Esophagus muscularis mucosa (tissue), 4 donors: Measurements from ENCODE around the gene CLDN9. TPM values are rescaled to one million over a fixed set of nuclear protein-coding genes. Genes with fewer than 3 reads are reported as not detected.

Experiments
- DNase-seq: peaks from one replicate; pipeline ENCODE4 v3.0.0-alpha.2; 2017; ENCODE audit errors: extremely low spot score
- H3K27ac ChIP-seq, 4 donors: fragments of 200-600 bp; sonication (generic); replicated peaks in 1 of 4; 1 replicate in 3 of 4; 2 replicates in 1 of 4; pipeline ENCODE4 v1.5.1; 2016 to 2019; ENCODE audit warnings: mild to moderate bottlenecking in 1 of 4
- H3K27me3 ChIP-seq, 4 donors: fragments of 200-600 bp; sonication (generic); one replicate each; pipeline versions ENCODE4 v1.5.1 to v1.6.0; 2016 to 2019
- H3K36me3 ChIP-seq, 4 donors: fragments of 200-600 bp; sonication (generic); one replicate each; pipeline ENCODE4 v1.5.1; 2016 to 2019
- H3K4me1 ChIP-seq, 4 donors: fragments of 200-600 bp; sonication (generic); one replicate each; pipeline ENCODE4 v1.5.1; 2016 to 2019
- H3K4me3 ChIP-seq, 4 donors: fragments of 200-600 bp; sonication (generic); 1 replicate in 2 of 4; 2 replicates in 2 of 4; pipeline ENCODE4 v1.5.1; 2016 to 2019; ENCODE audit warnings: mild to moderate bottlenecking in 4 of 4, moderate library complexity in 1 of 4
- H3K9me3 ChIP-seq, 4 donors: fragments of 200-600 bp; sonication (generic); 1 replicate in 3 of 4; 2 replicates in 1 of 4; pipeline ENCODE4 v1.5.1; 2016 to 2019
- CTCF ChIP-seq, 3 experiments: fragments of 200-600 bp in 2 of 3; fragments of 450-650 bp in 1 of 3; sonication (generic) in 2 of 3; IDR thresholded peaks; one replicate each; pipeline ENCODE4 v1.5.1; 2017 to 2019; ENCODE audit warnings: antibody characterized with exemption in 3 of 3, mild to moderate bottlenecking in 2 of 3, moderate library complexity in 1 of 3
- EP300 ChIP-seq: sonication (generic); formaldehyde crosslinking; IDR thresholded peaks from one replicate; pipeline ENCODE4 v1.6.1; 2017; ENCODE audit warnings: antibody characterized with exemption
- POLR2A ChIP-seq: fragments of 450-650 bp; IDR thresholded peaks from one replicate; pipeline ENCODE4 v1.6.1; 2017; ENCODE audit warnings: antibody characterized with exemption, moderate library complexity, mild to moderate bottlenecking, low read depth
- POLR2AphosphoS5 ChIP-seq, 2 donors: sonication (generic); formaldehyde crosslinking; IDR thresholded peaks; one replicate each; pipeline ENCODE4 v1.6.1; 2017; ENCODE audit warnings: antibody characterized with exemption in 2 of 2
- WGBS: methylation state at CpG from one replicate; pipeline ENCODE4 v1.1.5; 2018; 5-methylcytosine and 5-hydroxymethylcytosine counted together
- intact Hi-C: fragments of 100-400 bp; cut with DNase I; formaldehyde crosslinking; loops from one replicate; pipeline ENCODE4 v1.15.1; 2023
- total RNA-seq, 4 donors: library from RNA; depleted of rRNA; stranded (reverse); fragments of >200 nt; gene quantifications; one replicate each; pipeline versions ENCODE4 v1.1.0 to v1.2.1, GENCODE V29; 2016

CLDN9 gene
- total RNA-seq, 4 donors from 2014 or later: 0.17 to 0.42 (median 0.32) TPM; not detected in 1

DNA sequence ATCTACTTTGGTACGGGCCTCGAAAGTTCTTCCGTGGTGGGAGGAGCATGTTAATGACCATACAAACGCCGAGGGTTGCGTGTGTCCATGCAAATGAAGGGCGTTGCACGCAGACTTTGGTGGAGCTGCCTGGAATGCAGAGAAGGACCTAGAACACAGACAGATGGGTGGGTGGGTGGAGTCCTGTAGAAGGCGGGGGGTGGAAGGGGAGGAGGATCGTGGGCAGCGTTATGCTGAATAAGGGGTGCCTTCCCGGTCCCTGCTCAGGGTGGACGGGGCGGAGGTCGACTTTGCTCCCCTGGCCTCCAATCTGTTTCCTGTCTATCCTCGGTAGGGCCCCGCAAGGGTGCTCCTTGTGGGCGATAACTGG lies 44.4 kb upstream of the CLDN9 start:
- H3K9me3 ChIP-seq: no peaks in the 10 kb centered on the region
- H3K4me1 ChIP-seq: peaks cover 49 to 69% (median 64%) of the 10 kb centered on the region in 4 donors
- intact Hi-C loops: no loop called here
- TF ChIP-seq POLR2AphosphoS5 (IDR thresholded peaks at IDR 0.05): no peak
- no peak for TF ChIP-seq POLR2A
- peak overlapping the region; percentile 72 to 85 (median 78) for H3K4me3 ChIP-seq
- H3K27ac ChIP-seq: no peak overlapping the region
- 37% methylated on average over 17 of the region's 18 CpGs for WGBS
- no peaks in the 10 kb centered on the region for H3K36me3 ChIP-seq
- no peak for DNase-seq
- H3K27me3 ChIP-seq: peaks cover 20 to 55% (median 49%) of the 10 kb centered on the region in 4 donors

DNA sequence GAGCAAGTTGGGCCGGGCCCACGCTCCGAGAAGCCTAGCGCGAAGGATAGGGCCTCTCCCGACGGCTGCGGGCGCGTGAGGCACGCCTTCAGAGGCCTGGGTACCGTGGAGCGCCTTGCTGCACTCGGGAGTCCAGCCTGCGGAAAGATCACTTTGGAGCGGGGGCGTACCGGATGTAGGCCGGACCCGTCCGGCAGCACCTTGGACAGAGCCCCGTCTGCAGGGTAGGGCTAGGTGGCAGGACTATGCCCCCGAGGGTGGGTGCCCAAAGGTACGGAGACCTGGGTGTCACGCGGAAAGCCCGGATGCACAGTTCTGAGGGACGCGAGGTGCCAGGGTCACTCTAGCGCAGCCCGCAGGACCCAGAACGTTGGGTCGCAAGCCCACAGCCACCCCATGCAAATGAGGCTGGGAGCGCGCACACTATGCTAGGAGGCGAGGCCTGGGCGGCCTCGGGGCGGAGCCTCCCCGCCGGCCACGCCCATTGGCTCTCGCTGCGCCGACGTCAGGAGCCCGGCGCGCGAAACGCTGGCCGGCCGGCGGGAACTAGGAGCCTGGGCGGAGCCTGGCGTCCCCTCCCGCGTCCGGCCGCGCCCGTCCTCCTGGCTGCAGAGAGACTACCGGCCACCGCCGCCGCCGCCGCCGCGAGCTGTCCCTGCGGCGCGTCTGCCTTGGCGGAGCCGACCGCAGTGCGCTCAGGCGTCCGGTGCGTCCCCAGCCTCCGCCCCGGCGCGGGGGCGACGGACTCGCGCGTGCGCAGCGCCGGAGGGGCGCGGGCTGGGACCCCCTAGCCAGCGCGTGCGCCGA lies 43.8 kb upstream of the CLDN9 start, which contains the start of gene PAQR4:
Gene PAQR4 (plus strand): TSS at position 611 of the 807 bp plus-strand sequence. CDS start 327 bp downstream, outside the sequence.
- 1% methylated on average over 16 of the region's 98 CpGs for WGBS
- peaks cover 17 to 52% (median 43%) of the 10 kb centered on the region in 4 donors for H3K27me3 ChIP-seq

DNA sequence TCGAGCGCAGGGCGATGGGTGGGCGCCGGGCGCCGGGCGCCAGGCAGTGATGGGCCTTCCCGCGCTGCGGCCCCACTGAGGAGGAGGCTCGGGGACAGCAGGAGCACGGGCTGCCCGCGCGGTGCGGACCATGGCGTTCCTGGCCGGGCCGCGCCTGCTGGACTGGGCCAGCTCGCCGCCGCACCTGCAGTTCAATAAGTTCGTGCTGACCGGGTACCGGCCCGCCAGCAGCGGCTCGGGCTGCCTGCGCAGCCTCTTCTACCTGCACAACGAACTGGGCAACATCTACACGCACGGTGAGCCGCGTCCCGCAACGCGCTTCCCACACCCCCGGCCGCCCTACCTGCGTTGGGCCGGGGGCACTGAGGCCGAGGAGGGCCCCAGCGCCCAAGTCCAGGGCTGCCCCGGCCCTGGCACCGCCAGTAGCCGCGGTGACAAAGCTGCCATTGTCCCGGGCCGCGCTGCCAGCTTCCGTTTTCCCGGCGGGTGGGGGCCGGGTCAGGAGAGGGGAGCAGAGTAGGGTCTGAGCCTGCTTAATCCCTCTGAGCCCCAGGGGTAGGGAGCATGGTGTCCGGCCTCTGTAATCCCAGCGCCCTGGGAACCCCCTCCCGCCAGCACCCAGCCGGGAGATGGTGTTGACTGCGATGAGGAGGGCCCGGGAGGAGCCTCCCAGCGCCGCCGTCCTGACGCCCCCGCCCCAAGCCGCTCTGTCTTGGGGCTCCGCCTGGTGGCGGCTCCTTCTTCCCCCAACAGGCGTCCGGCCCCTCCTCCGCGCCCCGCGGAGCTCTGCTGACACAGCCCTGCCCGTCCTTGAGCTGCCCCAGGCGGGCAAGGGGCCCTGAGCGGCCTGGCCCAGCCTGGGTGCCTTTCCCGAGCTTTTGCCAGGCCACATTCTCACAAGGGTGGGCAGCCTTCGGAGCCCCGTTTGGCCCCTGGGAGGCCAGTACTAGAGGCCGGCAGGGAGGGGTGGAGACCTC lies 42.9 kb upstream of the CLDN9 start:
- Histone ChIP-seq H3K4me3 (peak overlapping the region; percentile 72 to 85 (median 78)), H3K27ac (peak overlapping the region in 3 of 4 donors; percentile 38 to 69 (median 66)), H3K36me3 (no peaks in the 10 kb centered on the region), H3K4me1 (peaks cover 34 to 54% (median 49%) of the 10 kb centered on the region in 4 donors), H3K27me3 (peaks cover 11 to 51% (median 35%) of the 10 kb centered on the region in 4 donors), H3K9me3 (no peaks in the 10 kb centered on the region)
- DNase-seq: no peak
- no peak for TF ChIP-seq POLR2A
- peak in 2 of 3 experiments; percentile 19 to 33 for TF ChIP-seq CTCF (IDR thresholded peaks at IDR 0.05)
- WGBS: under 1% methylated on average over 43 of the region's 83 CpGs
- intact Hi-C loops: no loop called here

More for the DNA sequence above, 43.8 kb upstream of the CLDN9 start, which contains the start of gene PAQR4:
- Histone ChIP-seq H3K9me3 (no peaks in the 10 kb centered on the region), H3K4me1 (peaks cover 43 to 63% (median 58%) of the 10 kb centered on the region in 4 donors), H3K36me3 (no peaks in the 10 kb centered on the region), H3K27ac (peak within 1 kb of the TSS in 3 of 4 donors; percentile 38 to 69 (median 66)), H3K4me3 (peak within 1 kb of the TSS; percentile 72 to 85 (median 78))
- TF ChIP-seq CTCF (IDR thresholded peaks at IDR 0.05) (no peak), POLR2A (no peak), POLR2AphosphoS5 (IDR thresholded peaks at IDR 0.05) (peak in 1 of 2 donors; percentile 30)
- intact Hi-C loops: no loop called here
- peak; percentile 94 for DNase-seq

DNA sequence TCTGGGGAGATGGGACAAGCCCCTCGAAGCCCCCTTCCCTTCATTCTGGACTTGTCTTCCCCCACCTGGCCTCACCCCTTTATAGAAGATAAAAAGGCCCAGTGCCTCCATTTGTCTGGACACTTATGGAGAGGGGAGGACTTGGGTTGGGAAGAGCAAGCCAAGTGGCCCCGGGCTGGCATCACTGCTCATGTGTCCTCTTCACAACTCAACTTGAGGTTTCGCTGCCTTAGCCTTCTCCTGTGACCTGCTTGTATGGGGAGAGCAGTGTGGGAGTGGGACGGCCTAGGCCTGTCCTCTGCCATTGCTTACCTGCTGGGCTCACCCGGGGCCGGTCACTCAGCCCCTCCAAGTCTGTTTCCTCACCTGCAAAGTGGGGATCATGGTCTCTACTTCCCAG lies 42.2 kb upstream of the CLDN9 start:
- intact Hi-C loops: no loop called here
- H3K36me3 ChIP-seq: no peaks in the 10 kb centered on the region
- TF ChIP-seq CTCF (IDR thresholded peaks at IDR 0.05) (no peak), EP300 (no peak), POLR2A (no peak), POLR2AphosphoS5 (IDR thresholded peaks at IDR 0.05) (no peak)
- peak overlapping the region; percentile 72 to 85 (median 78) for H3K4me3 ChIP-seq
- 85% methylated on average over 3 of the region's 6 CpGs for WGBS
- H3K4me1 ChIP-seq: peaks cover 29 to 48% (median 43%) of the 10 kb centered on the region in 4 donors
- peaks cover 10 to 47% (median 27%) of the 10 kb centered on the region in 4 donors for H3K27me3 ChIP-seq
- no peaks in the 10 kb centered on the region for H3K9me3 ChIP-seq
- DNase-seq: no peak
- peak overlapping the region in 1 of 4 donors; percentile 38 for H3K27ac ChIP-seq
